ENCODE data around the gene ACER2. TPM values are rescaled to one million over a fixed set of nuclear protein-coding genes. Genes with fewer than 3 reads are reported as not detected.

ACER2 gene
- total RNA-seq, 4 donors from 2014 or later = 2.8 to 13.2 (median 9.3) TPM

DNA sequence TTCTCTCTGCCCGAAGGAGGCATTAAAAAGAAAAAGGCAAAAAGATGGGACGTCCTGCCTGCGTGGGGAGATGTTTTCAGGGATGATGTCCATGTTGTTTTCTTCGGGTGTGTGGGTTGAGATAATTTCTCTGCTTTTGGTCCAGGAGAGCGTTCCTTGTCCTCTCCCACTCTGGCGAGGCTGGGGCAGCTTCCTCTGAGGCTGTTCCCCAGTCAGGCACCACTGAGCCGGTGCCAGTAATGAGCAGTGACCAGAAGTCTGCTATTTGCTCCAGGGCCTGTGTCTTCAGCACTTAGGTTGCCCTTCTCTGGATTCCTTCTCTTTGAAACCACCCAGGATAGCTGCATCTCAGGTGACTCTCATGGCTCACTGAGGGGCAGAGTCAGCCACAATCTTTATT, 71.5 kb downstream of the ACER2 start:
- Histone ChIP-seq H3K9me3 (no peaks in the 10 kb centered on the region), H3K4me3 (no peak overlapping the region), H3K27ac (no peak overlapping the region), H3K36me3 (no peaks in the 10 kb centered on the region), H3K4me1 (no peaks in the 10 kb centered on the region), H3K27me3 (peaks cover 3% of the 10 kb centered on the region)
- TF ChIP-seq POLR2AphosphoS5 (IDR thresholded peaks at IDR 0.05) (no peak), POLR2A (IDR thresholded peaks at IDR 0.05) (no peak), EP300 (IDR thresholded peaks at IDR 0.05; ENCODE audit: low read depth) (no peak)
- TF ChIP-seq, protein P1, sequence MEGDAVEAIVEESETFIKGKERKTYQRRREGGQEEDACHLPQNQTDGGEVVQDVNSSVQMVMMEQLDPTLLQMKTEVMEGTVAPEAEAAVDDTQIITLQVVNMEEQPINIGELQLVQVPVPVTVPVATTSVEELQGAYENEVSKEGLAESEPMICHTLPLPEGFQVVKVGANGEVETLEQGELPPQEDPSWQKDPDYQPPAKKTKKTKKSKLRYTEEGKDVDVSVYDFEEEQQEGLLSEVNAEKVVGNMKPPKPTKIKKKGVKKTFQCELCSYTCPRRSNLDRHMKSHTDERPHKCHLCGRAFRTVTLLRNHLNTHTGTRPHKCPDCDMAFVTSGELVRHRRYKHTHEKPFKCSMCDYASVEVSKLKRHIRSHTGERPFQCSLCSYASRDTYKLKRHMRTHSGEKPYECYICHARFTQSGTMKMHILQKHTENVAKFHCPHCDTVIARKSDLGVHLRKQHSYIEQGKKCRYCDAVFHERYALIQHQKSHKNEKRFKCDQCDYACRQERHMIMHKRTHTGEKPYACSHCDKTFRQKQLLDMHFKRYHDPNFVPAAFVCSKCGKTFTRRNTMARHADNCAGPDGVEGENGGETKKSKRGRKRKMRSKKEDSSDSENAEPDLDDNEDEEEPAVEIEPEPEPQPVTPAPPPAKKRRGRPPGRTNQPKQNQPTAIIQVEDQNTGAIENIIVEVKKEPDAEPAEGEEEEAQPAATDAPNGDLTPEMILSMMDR (IDR thresholded peaks at IDR 0.05) = no peak
- 81 to 93% methylated on average over 3 to 7 of the region's 7 CpGs for WGBS, 2 donors (ENCODE audit: low coverage in 1 of 2)
- intact Hi-C loops (cut with DNase I; ENCODE audit: low total_unique reads) = no loop called here
- in situ Hi-C loops (cut with MboI; ENCODE audit: low pct_ligation_motif_present in 1 of 4, low pct_unique_long_range_greater_than_20kb in 1 of 4, low sequenced_read_pairs in 3 of 4) = loop anchor here in 2 of 4 donors (25.0 kb wide), 2 partner anchors 1482 to 1632 kb away; no protein-coding TSS in a partner anchor
- DNase-seq = no peak

DNA sequence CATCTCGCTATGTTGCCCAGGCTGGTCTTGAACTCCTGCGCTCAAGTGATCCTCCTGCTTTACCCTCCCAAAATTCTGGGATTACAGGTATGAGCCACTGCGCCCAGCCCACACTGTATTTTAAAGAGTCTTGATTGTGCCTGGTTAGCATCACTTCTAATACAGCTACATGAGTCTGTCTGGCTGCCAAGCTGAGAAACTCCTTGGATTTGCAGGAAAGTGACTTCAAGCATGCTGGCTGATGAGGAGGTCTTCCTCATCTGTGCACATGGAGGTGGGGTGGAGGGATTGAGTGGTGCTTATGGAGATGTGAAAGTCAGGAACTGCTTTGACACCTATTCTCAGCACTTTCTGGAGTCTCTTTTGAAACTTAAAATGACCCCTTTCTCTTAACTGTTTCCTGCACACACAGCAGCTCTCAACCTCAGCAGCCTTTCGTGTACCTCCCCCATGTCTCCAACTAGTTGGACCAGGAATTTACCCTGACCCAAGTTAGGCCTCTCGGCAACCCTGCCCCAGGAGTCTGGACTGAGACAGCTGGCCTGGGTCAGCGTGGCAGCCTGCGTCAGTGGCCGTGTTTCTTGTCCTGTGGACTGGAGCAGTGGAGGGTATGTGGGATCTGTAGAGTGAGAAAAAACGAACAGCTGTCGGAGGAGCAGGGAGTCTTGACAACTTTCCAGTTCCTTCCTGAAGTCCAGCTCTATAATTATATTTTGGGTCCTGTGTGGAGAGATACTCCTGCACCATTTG, 72.5 kb downstream of the ACER2 start:
- Histone ChIP-seq H3K4me3 (no peak overlapping the region), H3K9me3 (no peaks in the 10 kb centered on the region), H3K27me3 (peaks cover 3% of the 10 kb centered on the region), H3K4me1 (no peaks in the 10 kb centered on the region), H3K27ac (no peak overlapping the region), H3K36me3 (no peaks in the 10 kb centered on the region)
- intact Hi-C loops (cut with DNase I; ENCODE audit: low total_unique reads) (no loop called here), in situ Hi-C loops (cut with MboI; ENCODE audit: low pct_ligation_motif_present in 1 of 4, low pct_unique_long_range_greater_than_20kb in 1 of 4, low sequenced_read_pairs in 3 of 4) (loop anchor here in 2 of 4 donors (25.0 kb wide), 2 partner anchors 1481 to 1631 kb away; no protein-coding TSS in a partner anchor)
- WGBS, 2 donors (ENCODE audit: low coverage in 1 of 2) = 63 to 80% methylated on average over 4 to 10 of the region's 10 CpGs
- no peak for DNase-seq
- no peak for TF ChIP-seq POLR2AphosphoS5 (IDR thresholded peaks at IDR 0.05)
- no peak for TF ChIP-seq POLR2A (IDR thresholded peaks at IDR 0.05)
- TF ChIP-seq EP300 (IDR thresholded peaks at IDR 0.05; ENCODE audit: low read depth) = no peak
- TF ChIP-seq, protein P1 (IDR thresholded peaks at IDR 0.05) = no peak

DNA sequence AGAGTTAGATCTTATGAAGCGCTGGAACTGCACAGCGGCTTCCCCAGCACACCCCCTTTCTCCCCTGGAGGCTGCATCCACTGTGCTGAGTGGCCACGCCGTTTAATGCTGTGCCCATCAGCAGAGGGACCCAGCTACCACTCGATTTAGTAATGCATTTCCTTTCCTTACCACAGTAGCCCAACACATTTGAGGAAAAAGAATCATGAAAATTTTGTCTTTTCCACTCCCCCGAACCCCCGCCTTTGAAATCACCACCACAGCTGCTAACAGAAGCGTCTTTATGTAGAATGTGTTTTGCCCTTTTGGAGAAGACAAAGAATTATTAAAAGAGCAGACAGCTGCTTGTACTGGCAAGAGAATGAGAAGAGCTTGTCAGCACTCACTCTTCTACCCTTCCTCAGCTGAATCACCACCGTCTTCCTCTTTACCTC, 73.2 kb downstream of the ACER2 start:
- Histone ChIP-seq H3K4me3 (no peak overlapping the region), H3K9me3 (no peaks in the 10 kb centered on the region), H3K27ac (no peak overlapping the region), H3K4me1 (no peaks in the 10 kb centered on the region), H3K36me3 (no peaks in the 10 kb centered on the region), H3K27me3 (peaks cover 3% of the 10 kb centered on the region)
- intact Hi-C loops (cut with DNase I; ENCODE audit: low total_unique reads) = no loop called here
- in situ Hi-C loops (cut with MboI; ENCODE audit: low pct_ligation_motif_present in 1 of 4, low pct_unique_long_range_greater_than_20kb in 1 of 4, low sequenced_read_pairs in 3 of 4) = loop anchor here in 2 of 4 donors (25.0 kb wide), 2 partner anchors 1480 to 1630 kb away; no protein-coding TSS in a partner anchor
- WGBS, 2 donors (ENCODE audit: low coverage in 1 of 2) = 70 to 73% methylated on average over 5 to 9 of the region's 9 CpGs
- no peak for TF ChIP-seq EP300 (IDR thresholded peaks at IDR 0.05; ENCODE audit: low read depth)
- TF ChIP-seq POLR2A (IDR thresholded peaks at IDR 0.05) = no peak
- no peak for TF ChIP-seq POLR2AphosphoS5 (IDR thresholded peaks at IDR 0.05)
- TF ChIP-seq, protein P1 (IDR thresholded peaks at IDR 0.05) = no peak
- no peak for DNase-seq

DNA sequence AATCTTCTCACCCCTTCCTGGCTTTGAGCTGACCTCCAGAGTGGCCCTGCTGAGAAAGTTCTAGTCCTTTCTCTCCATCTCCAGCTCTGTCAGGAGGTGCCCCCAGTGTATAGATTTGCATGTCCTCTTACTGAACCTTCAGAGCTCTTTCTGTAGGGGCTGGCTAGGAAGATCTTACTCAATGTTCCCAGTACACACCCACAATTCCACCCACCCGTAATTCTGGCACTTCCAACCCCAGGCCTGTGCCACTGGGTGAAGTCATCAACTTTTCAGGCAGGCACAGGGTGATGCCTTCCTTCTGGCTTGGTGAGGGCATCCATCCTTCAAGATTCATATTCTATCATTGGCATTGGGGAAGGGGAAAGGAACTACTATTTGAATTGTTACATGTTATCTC, 75.9 kb downstream of the ACER2 start:
- TF ChIP-seq EP300 (IDR thresholded peaks at IDR 0.05; ENCODE audit: low read depth) = no peak
- no peak for TF ChIP-seq POLR2A (IDR thresholded peaks at IDR 0.05)
- Histone ChIP-seq H3K4me3 (no peak overlapping the region), H3K4me1 (no peaks in the 10 kb centered on the region), H3K27ac (no peak overlapping the region), H3K27me3 (no peaks in the 10 kb centered on the region), H3K36me3 (no peaks in the 10 kb centered on the region), H3K9me3 (no peaks in the 10 kb centered on the region)
- intact Hi-C loops (cut with DNase I; ENCODE audit: low total_unique reads) = no loop called here
- DNase-seq = no peak
- 25 to 48% methylated on average over 1 of the region's 1 CpG for WGBS, 2 donors (ENCODE audit: low coverage in 1 of 2)
- in situ Hi-C loops (cut with MboI; ENCODE audit: low pct_ligation_motif_present in 1 of 4, low pct_unique_long_range_greater_than_20kb in 1 of 4, low sequenced_read_pairs in 3 of 4) = loop anchor here in 2 of 4 donors (25.0 kb wide), 2 partner anchors 1478 to 1628 kb away; no protein-coding TSS in a partner anchor

Measured in transverse colon (tissue), 4 donors.